ENCODE data around the gene PARD3B.
A peak's percentile ranks its signal among the peaks of the same experiment; 100 is the strongest.

Gene PARD3B

GRCh38 chr2:204850581-204850980 is 305.3 kb downstream of the PARD3B start:
- DNase-seq (ENCODE audit: insufficient read length, low spot score) (no peak), FAIRE-seq (no peak)
- TF ChIP-seq CTCF (IDR thresholded peaks at IDR 0.05; ENCODE audit: insufficient read depth, missing control alignments), result no peak

- no peak for DNase-seq (ENCODE audit: insufficient read length, low spot score)
- FAIRE-seq, result no peak
- TF ChIP-seq CTCF (IDR thresholded peaks at IDR 0.05; ENCODE audit: insufficient read depth, missing control alignments), result no peak
Observed at GRCh38 chr2:204853905-204854304, 308.6 kb downstream of the PARD3B start.

- DNase-seq (ENCODE audit: insufficient read length, low spot score), result no peak
- FAIRE-seq, result peak; percentile 74
- no peak for TF ChIP-seq CTCF (IDR thresholded peaks at IDR 0.05; ENCODE audit: insufficient read depth, missing control alignments)
Observed at GRCh38 chr2:204860274-204860673, 315.0 kb downstream of the PARD3B start.

GRCh38 chr2:204862809-204863208 is 317.5 kb downstream of the PARD3B start:
- FAIRE-seq, result no peak
- TF ChIP-seq CTCF (IDR thresholded peaks at IDR 0.05; ENCODE audit: insufficient read depth, missing control alignments), result no peak
- DNase-seq (ENCODE audit: insufficient read length, low spot score), result no peak

GRCh38 chr2:204863336-204863735 is 318.1 kb downstream of the PARD3B start:
- DNase-seq (ENCODE audit: insufficient read length, low spot score) (no peak), FAIRE-seq (no peak)
- TF ChIP-seq CTCF (IDR thresholded peaks at IDR 0.05; ENCODE audit: insufficient read depth, missing control alignments), result no peak

GRCh38 chr2:204869132-204869823 is 324.0 kb downstream of the PARD3B start:
- no peak for TF ChIP-seq CTCF (IDR thresholded peaks at IDR 0.05; ENCODE audit: insufficient read depth, missing control alignments)
- FAIRE-seq (no peak), DNase-seq (ENCODE audit: insufficient read length, low spot score) (no peak)

- no peak for DNase-seq (ENCODE audit: insufficient read length, low spot score)
- TF ChIP-seq CTCF (IDR thresholded peaks at IDR 0.05; ENCODE audit: insufficient read depth, missing control alignments), result no peak
- no peak for FAIRE-seq
Observed at GRCh38 chr2:204870053-204870452, 324.8 kb downstream of the PARD3B start.

Data from D721Med (cell line).